Fibroblast of the aortic adventitia (primary cell): Measurements from ENCODE around the gene ITPR1. TPM values are rescaled to one million over a fixed set of nuclear protein-coding genes. Genes with fewer than 3 reads are reported as not detected.

Experiments
- DNase-seq: peaks from one replicate; pipeline ENCODE4 v3.0.0-alpha.2; 2010; ENCODE audit warnings: low read depth
- H3K4me3 ChIP-seq: 2 replicates; pipeline ENCODE4 v1.5.1; 2011; ENCODE audit warnings: low read depth, mild to moderate bottlenecking, control low read depth, low read length, moderate library complexity
- CTCF ChIP-seq: IDR thresholded peaks from 2 replicates; pipeline ENCODE4 v1.5.1; 2011; ENCODE audit warnings: mild to moderate bottlenecking, low read length, control low read depth, inconsistent platforms; ENCODE audit not compliant: insufficient read depth
- total RNA-seq: library from RNA; depleted of rRNA; stranded (reverse); fragments of >200 nt; gene quantifications from 2 replicates; pipeline ENCODE4 v1.2.3, GENCODE V29; 2012; ENCODE audit warnings: low replicate concordance

Gene ITPR1
- total RNA-seq, 1 donor, result 8.9 TPM

- no peak overlapping the region for H3K4me3 ChIP-seq
- no peak for DNase-seq
- TF ChIP-seq CTCF, result no peak
Measured at GRCh38 chr3:4665197-4665596, 172.0 kb downstream of the ITPR1 start.

DNA sequence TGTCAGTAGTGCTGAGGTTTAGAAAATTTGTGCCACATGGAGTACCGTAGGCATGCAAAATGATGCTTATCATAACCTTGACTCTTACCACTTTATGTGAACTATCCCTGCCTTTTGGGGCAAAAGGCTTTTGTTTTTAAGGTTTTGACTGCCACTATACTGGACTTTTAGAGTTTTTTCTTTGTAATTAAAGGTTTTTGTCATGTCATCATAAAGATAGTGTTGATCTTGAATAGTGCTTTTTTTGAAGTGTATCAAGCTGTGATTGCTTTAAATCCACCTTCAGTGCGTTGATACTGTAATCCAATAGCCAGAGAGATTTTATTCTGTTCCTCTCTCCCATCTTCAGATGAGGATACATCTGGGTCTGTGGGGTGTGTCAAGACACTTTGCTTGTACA, 172.9 kb downstream of the ITPR1 start:
- H3K4me3 ChIP-seq, result no peak overlapping the region
- DNase-seq, result no peak
- TF ChIP-seq CTCF, result no peak

DNA sequence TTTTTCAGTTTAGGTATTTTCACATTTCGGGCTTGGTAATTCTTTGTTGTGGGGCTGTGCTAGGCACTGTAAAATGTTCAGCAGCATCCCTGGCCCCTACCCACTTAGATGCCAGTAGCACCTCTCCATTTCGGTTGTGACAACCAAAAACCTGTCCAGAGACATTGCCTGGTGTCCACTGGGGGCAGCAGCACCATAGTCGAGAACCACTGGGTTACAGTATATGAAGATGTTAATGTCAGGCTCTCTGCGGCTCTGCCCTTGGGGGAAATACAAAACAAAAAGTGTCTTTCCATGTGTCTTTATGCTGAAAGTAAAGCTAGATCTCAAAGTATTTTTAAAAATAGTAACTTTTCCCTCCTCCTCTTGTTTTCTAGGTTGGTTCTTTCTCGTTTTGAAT, 177.2 kb downstream of the ITPR1 start:
- TF ChIP-seq CTCF, result peak; percentile 36
- no peak overlapping the region for H3K4me3 ChIP-seq
- no peak for DNase-seq

- DNase-seq, result no peak
- TF ChIP-seq CTCF, result no peak
Measured at GRCh38 chr3:4672725-4673275, 179.7 kb downstream of the ITPR1 start.

GRCh38 chr3:4674216-4674615, 181.1 kb downstream of the ITPR1 start:
- no peak for TF ChIP-seq CTCF
- H3K4me3 ChIP-seq, result no peak overlapping the region
- DNase-seq, result peak; percentile 75

More at GRCh38 chr3:4672725-4673275, 179.7 kb downstream of the ITPR1 start:
- no peak overlapping the region for H3K4me3 ChIP-seq

DNA sequence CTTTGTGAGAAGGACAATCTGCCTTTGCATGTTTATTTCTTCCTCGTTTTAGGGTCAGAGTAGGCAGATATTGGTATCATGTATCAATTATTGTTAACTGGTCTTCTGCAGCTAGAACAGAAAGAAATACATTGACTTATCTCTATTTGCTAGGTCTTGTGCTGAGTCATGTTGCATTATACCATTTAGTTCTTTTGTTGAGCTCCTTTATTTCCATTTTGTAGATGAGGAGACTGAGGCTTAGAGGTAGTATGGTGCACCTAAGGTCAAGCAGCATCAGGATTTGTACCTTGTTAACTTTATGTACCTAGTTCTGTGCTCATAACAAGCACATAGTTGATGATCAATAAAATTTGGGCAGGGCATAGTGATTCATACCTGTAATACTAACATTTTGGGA, 182.6 kb downstream of the ITPR1 start:
- DNase-seq, result no peak
- H3K4me3 ChIP-seq, result no peak overlapping the region
- TF ChIP-seq CTCF, result no peak

- no peak for TF ChIP-seq CTCF
- no peak overlapping the region for H3K4me3 ChIP-seq
- DNase-seq, result no peak
Measured at GRCh38 chr3:4678320-4678719, 185.2 kb downstream of the ITPR1 start.
